Mesendoderm (in vitro differentiated cells): Measurements from ENCODE around the gene DAB1.

ENCODE experiments used
- DNase-seq: peaks from one replicate; pipeline ENCODE4 v3.0.0; 2013
- H2AK5ac ChIP-seq: 2 replicates; pipeline ENCODE4 v1.6.1; 2013; ENCODE audit warnings: low read length, inconsistent platforms
- H2BK120ac ChIP-seq: 2 replicates; pipeline ENCODE4 v1.6.1; 2013; ENCODE audit warnings: low read depth, mild to moderate bottlenecking, low read length, moderate library complexity, mixed read lengths
- H2BK15ac ChIP-seq: replicated peaks from 2 replicates; pipeline ENCODE4 v1.6.1; 2013; ENCODE audit warnings: low read depth, mild to moderate bottlenecking, moderate library complexity
- H2BK5ac ChIP-seq: 2 replicates; pipeline ENCODE4 v1.6.1; 2013; ENCODE audit warnings: low read length, inconsistent platforms
- H3K18ac ChIP-seq: 2 replicates; pipeline ENCODE4 v1.6.1; 2013; ENCODE audit warnings: mild to moderate bottlenecking, low read length, mixed read lengths
- H3K23ac ChIP-seq: one replicate; pipeline ENCODE4 v1.6.1; 2013; ENCODE audit warnings: low read length
- H3K27ac ChIP-seq: 2 replicates; pipeline ENCODE4 v1.5.1; 2013; ENCODE audit warnings: low read depth, mild to moderate bottlenecking, inconsistent platforms, low read length, moderate library complexity
- H3K27me3 ChIP-seq: 2 replicates; pipeline ENCODE4 v1.6.1; 2013; ENCODE audit warnings: low read length, control low read depth, mild to moderate bottlenecking, inconsistent platforms; ENCODE audit not compliant: insufficient read depth, poor library complexity
- H3K36me3 ChIP-seq: 2 replicates; pipeline ENCODE4 v1.6.1; 2013; ENCODE audit warnings: low read length, inconsistent platforms; ENCODE audit not compliant: control insufficient read depth, insufficient read depth
- H3K4ac ChIP-seq: one replicate; pipeline ENCODE4 v1.6.1; 2013; ENCODE audit warnings: low read depth, mild to moderate bottlenecking, low read length, moderate library complexity
- H3K4me1 ChIP-seq: 2 replicates; pipeline ENCODE4 v1.6.1; 2013; ENCODE audit warnings: low read depth, low read length, inconsistent platforms; ENCODE audit not compliant: control insufficient read depth
- H3K4me2 ChIP-seq: 2 replicates; pipeline ENCODE4 v1.6.1; 2013; ENCODE audit warnings: low read length
- H3K4me3 ChIP-seq: 2 replicates; pipeline ENCODE4 v1.5.1; 2013; ENCODE audit warnings: mild to moderate bottlenecking, low read length
- H3K56ac ChIP-seq: one replicate; pipeline ENCODE4 v1.6.1; 2013; ENCODE audit warnings: low read length
- H3K79me1 ChIP-seq: 2 replicates; pipeline ENCODE4 v1.6.1; 2013; ENCODE audit warnings: low read length, inconsistent platforms
- H3K79me2 ChIP-seq: 2 replicates; pipeline ENCODE4 v1.6.1; 2013; ENCODE audit warnings: mild to moderate bottlenecking, low read length; ENCODE audit not compliant: control insufficient read depth, insufficient read depth
- H3K9ac ChIP-seq: 2 replicates; pipeline ENCODE4 v1.6.1; 2013; ENCODE audit warnings: low read length, inconsistent platforms
- H4K5ac ChIP-seq: one replicate; pipeline ENCODE4 v1.6.1; 2013; ENCODE audit warnings: low read length
- H4K8ac ChIP-seq: one replicate; pipeline ENCODE4 v1.6.1; 2013; ENCODE audit warnings: low read depth, mild to moderate bottlenecking, control low read depth, low read length, moderate library complexity
- WGBS: extraction: QIAGEN DNeasy Blood & Tissue Kit; methylation state at CpG from one replicate; pipeline ENCODE4 v1.1.7; 2013; ENCODE audit warnings: low lambda C conversion rate, missing lambda C conversion rate; ENCODE audit not compliant: insufficient coverage; ENCODE audit errors: extremely low coverage; 5-methylcytosine and 5-hydroxymethylcytosine counted together

Gene DAB1

GRCh38 chr1:57179001-57179400 lies 244.9 kb downstream of the DAB1 start:
- H3K79me1 ChIP-seq, result no peaks in the 10 kb centered on the region

DNA sequence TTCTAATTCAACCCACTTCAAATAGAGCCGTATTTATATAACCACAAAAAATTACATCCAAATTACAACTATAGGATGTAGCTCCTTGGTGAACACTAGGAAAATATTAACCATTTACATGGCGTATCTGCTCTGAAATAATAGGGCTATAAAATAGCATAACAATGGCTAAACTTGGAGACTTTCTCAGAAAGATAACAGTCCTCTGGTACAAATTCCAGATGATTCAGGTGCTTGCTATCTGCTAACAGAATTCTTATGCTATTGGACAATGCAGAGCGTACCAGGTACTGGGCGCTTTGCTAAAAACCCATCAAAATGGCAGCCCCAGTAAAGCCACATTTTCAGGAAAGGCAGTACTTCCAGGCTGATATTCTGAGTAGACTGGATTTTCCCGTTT lies 248.4 kb downstream of the DAB1 start:
- no peak for DNase-seq
- no peak overlapping the region for H3K4me2 ChIP-seq
- H3K4ac ChIP-seq, result no peak overlapping the region
- peaks cover 5% of the 10 kb centered on the region for H3K4me1 ChIP-seq
- no peaks in the 10 kb centered on the region for H3K79me2 ChIP-seq
- no peak overlapping the region for H3K23ac ChIP-seq
- no peak overlapping the region for H3K56ac ChIP-seq
- H2BK15ac ChIP-seq, result no peak overlapping the region
- no peak overlapping the region for H3K18ac ChIP-seq
- no peak overlapping the region for H3K4me3 ChIP-seq
- no peak overlapping the region for H2BK120ac ChIP-seq
- H2BK5ac ChIP-seq, result no peak overlapping the region
- no peak overlapping the region for H4K5ac ChIP-seq
- H3K27ac ChIP-seq, result no peak overlapping the region
- WGBS, result 100% methylated on average over 1 of the region's 5 CpGs
- no peak overlapping the region for H2AK5ac ChIP-seq
- no peak overlapping the region for H4K8ac ChIP-seq
- no peaks in the 10 kb centered on the region for H3K27me3 ChIP-seq
- no peak overlapping the region for H3K9ac ChIP-seq
- H3K36me3 ChIP-seq, result no peaks in the 10 kb centered on the region
- no peaks in the 10 kb centered on the region for H3K79me1 ChIP-seq

More at GRCh38 chr1:57179001-57179400, 244.9 kb downstream of the DAB1 start:
- Histone ChIP-seq H3K56ac (no peak overlapping the region), H2BK15ac (no peak overlapping the region), H3K4me2 (no peak overlapping the region), H3K23ac (no peak overlapping the region), H3K27ac (no peak overlapping the region), H4K5ac (no peak overlapping the region), H3K18ac (no peak overlapping the region), H3K36me3 (no peaks in the 10 kb centered on the region), H4K8ac (no peak overlapping the region), H2BK120ac (no peak overlapping the region), H2AK5ac (no peak overlapping the region), H3K4ac (no peak overlapping the region), H3K4me3 (no peak overlapping the region), H3K79me2 (no peaks in the 10 kb centered on the region), H3K4me1 (peaks cover 5% of the 10 kb centered on the region), H3K27me3 (no peaks in the 10 kb centered on the region), H3K9ac (no peak overlapping the region), H2BK5ac (no peak overlapping the region)
- no CpG with 5 or more reads among the region's 4 CpGs for WGBS
- no peak for DNase-seq

GRCh38 chr1:57172040-57172439 lies 251.8 kb downstream of the DAB1 start:
- WGBS, result no CpG with 5 or more reads among the region's 1 CpG
- H3K9ac ChIP-seq, result no peak overlapping the region
- no peak overlapping the region for H3K4me3 ChIP-seq
- no peak overlapping the region for H2AK5ac ChIP-seq
- H3K4me2 ChIP-seq, result no peak overlapping the region
- H2BK5ac ChIP-seq, result no peak overlapping the region
- no peak for DNase-seq
- H3K4me1 ChIP-seq, result no peaks in the 10 kb centered on the region
- no peak overlapping the region for H3K56ac ChIP-seq
- no peak overlapping the region for H4K5ac ChIP-seq
- no peaks in the 10 kb centered on the region for H3K79me1 ChIP-seq
- no peak overlapping the region for H2BK15ac ChIP-seq
- H2BK120ac ChIP-seq, result no peak overlapping the region
- no peaks in the 10 kb centered on the region for H3K27me3 ChIP-seq
- no peak overlapping the region for H3K4ac ChIP-seq
- no peak overlapping the region for H3K27ac ChIP-seq
- no peaks in the 10 kb centered on the region for H3K36me3 ChIP-seq
- H3K18ac ChIP-seq, result no peak overlapping the region
- no peak overlapping the region for H4K8ac ChIP-seq
- no peak overlapping the region for H3K23ac ChIP-seq
- H3K79me2 ChIP-seq, result no peaks in the 10 kb centered on the region

- DNase-seq, result no peak
- Histone ChIP-seq H3K27ac (no peak overlapping the region), H3K36me3 (no peaks in the 10 kb centered on the region), H2BK120ac (no peak overlapping the region), H3K18ac (no peak overlapping the region), H4K8ac (no peak overlapping the region), H3K4me2 (no peak overlapping the region), H3K56ac (no peak overlapping the region), H2BK5ac (no peak overlapping the region), H3K79me1 (no peaks in the 10 kb centered on the region), H3K4me3 (no peak overlapping the region), H3K4me1 (peaks cover 4% of the 10 kb centered on the region), H3K27me3 (no peaks in the 10 kb centered on the region), H4K5ac (no peak overlapping the region), H2BK15ac (no peak overlapping the region), H3K79me2 (no peaks in the 10 kb centered on the region), H3K23ac (no peak overlapping the region), H2AK5ac (no peak overlapping the region), H3K9ac (no peak overlapping the region), H3K4ac (no peak overlapping the region)
- WGBS, result no CpG with 5 or more reads among the region's 2 CpGs
These were observed 255.9 kb downstream of the DAB1 start for GRCh38 chr1:57167997-57168396.

DNA sequence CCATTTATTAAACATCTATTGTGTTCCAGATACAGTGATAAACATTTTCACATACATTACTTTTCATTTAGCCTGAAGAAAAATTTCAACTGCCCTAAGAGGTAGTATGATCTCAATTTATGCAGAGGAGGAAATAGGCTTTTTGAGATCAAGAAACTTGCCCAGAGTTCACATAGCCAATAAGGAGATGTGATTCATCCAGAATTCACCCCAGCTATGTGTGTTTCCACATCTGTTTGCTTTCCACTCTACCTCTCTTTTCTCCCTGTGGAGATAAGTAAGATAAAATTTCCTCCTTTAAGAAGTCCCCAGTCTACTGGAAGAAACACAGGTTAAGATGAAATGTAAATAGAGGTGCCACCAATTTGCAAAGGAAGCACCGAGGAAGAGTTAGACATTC lies 258.3 kb downstream of the DAB1 start:
- Histone ChIP-seq H3K79me1 (no peaks in the 10 kb centered on the region), H3K9ac (no peak overlapping the region), H3K56ac (no peak overlapping the region), H3K23ac (no peak overlapping the region), H2BK5ac (no peak overlapping the region), H3K27ac (no peak overlapping the region), H3K4me2 (no peak overlapping the region), H3K27me3 (no peaks in the 10 kb centered on the region), H2BK15ac (no peak overlapping the region), H3K36me3 (no peaks in the 10 kb centered on the region), H3K79me2 (no peaks in the 10 kb centered on the region), H3K4me1 (peaks cover 4% of the 10 kb centered on the region), H3K4me3 (no peak overlapping the region), H3K18ac (no peak overlapping the region), H2BK120ac (no peak overlapping the region), H3K4ac (no peak overlapping the region), H4K8ac (peak overlapping the region; percentile 65), H2AK5ac (no peak overlapping the region), H4K5ac (no peak overlapping the region)
- WGBS, result no CpG with 5 or more reads among the region's 1 CpG
- no peak for DNase-seq

DNA sequence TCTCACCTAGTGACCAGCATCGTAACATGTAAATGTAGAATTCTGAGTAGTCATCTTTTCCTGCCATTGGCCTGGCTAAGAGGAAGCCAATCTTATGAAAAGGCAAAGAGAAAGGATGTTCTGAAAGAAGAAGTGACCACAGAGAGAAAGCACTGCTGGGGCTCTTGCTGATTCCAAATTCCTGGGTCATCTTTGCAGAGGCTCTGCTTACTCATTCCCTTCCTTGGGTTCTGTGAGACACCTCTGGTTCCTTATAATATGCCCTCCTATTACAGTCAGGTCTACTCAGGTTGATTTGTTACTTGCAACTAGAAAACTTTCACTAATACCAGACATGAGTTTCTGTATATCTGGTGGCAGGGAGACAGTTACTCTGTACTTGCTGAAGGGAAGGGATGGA lies 259.3 kb downstream of the DAB1 start:
- Histone ChIP-seq H3K9ac (no peak overlapping the region), H3K4me1 (peaks cover 4% of the 10 kb centered on the region), H2AK5ac (no peak overlapping the region), H3K79me2 (no peaks in the 10 kb centered on the region), H4K8ac (no peak overlapping the region), H3K23ac (no peak overlapping the region), H3K4ac (no peak overlapping the region), H2BK120ac (no peak overlapping the region), H2BK5ac (no peak overlapping the region), H3K56ac (no peak overlapping the region), H2BK15ac (no peak overlapping the region), H3K18ac (no peak overlapping the region), H3K4me3 (no peak overlapping the region), H3K79me1 (no peaks in the 10 kb centered on the region), H3K27ac (no peak overlapping the region), H4K5ac (no peak overlapping the region), H3K27me3 (no peaks in the 10 kb centered on the region), H3K4me2 (no peak overlapping the region), H3K36me3 (no peaks in the 10 kb centered on the region)
- no peak for DNase-seq
- no CpG with 5 or more reads among the region's 1 CpG for WGBS
